Testis (tissue), 2 donors: ENCODE data around the gene CLEC11A.

ENCODE experiments used
- CTCF ChIP-seq, 3 experiments: fragments of 450-650 bp in 2 of 3; fragments of 200-600 bp in 1 of 3; sonication (generic) in 1 of 3; IDR thresholded peaks; one replicate each; pipeline ENCODE4 v1.5.1; 2016 to 2019; ENCODE audit warnings: antibody characterized with exemption in 3 of 3, mild to moderate bottlenecking in 2 of 3, moderate library complexity in 1 of 3
- POLR2A ChIP-seq: fragments of 450-650 bp; IDR thresholded peaks from one replicate; pipeline ENCODE4 v1.6.1; 2017; ENCODE audit warnings: antibody characterized with exemption, mild to moderate bottlenecking, moderate library complexity

GRCh38 chr19:50772476-50772875 is 49.3 kb downstream of the CLEC11A start:
- TF ChIP-seq CTCF (IDR thresholded peaks at IDR 0.05) (no peak), POLR2A (no peak)
